HEK293 (cell line): Measurements from ENCODE around the gene USP2.
A peak's percentile ranks its signal among the peaks of the same experiment; 100 is the strongest.
"Not testable (repeated sequence)": the region's sequence is repeated elsewhere in the genome, so short reads cannot be mapped to it uniquely, and the experiment has no call there.

Source experiments
- CTCF ChIA-PET: fragments of 350-600 bp; formaldehyde crosslinking; extraction: SDS; loops from one replicate; lab custom pipeline; 2021; ENCODE audit warnings: antibody characterized with exemption; lab: Yijun Ruan, JAX
- POLR2A ChIA-PET: fragments of 300-600 bp; formaldehyde crosslinking; extraction: SDS; loops from one replicate; lab custom pipeline; 2020; ENCODE audit warnings: antibody characterized with exemption, inconsistent platforms; lab: Yijun Ruan, JAX
- H3K27ac ChIP-seq: fragments of 200-500 bp; sonication (Bioruptor generic); 2 replicates; pipeline ENCODE4 v1.5.1; 2014; ENCODE audit warnings: low read depth, low read length, control low read depth, inconsistent platforms; ENCODE audit errors: extremely low read depth
- H3K36me3 ChIP-seq, 2 experiments: fragments of 200-500 bp in 1 of 2; sonication (Bioruptor generic) in 1 of 2; 1 replicate in 1 of 2; 2 replicates in 1 of 2; pipeline ENCODE4 v1.5.1; 2014 to 2017; ENCODE audit warnings: inconsistent platforms in 2 of 2, low read length in 2 of 2; ENCODE audit not compliant: control insufficient read depth in 2 of 2, insufficient read depth in 1 of 2
- H3K4me1 ChIP-seq: fragments of 200-500 bp; sonication (Bioruptor generic); 2 replicates; pipeline ENCODE4 v1.5.1; 2014; ENCODE audit warnings: mild to moderate bottlenecking, low read length, inconsistent platforms; ENCODE audit not compliant: control insufficient read depth, insufficient read depth
- H3K4me3 ChIP-seq: 2 replicates; pipeline ENCODE4 v1.5.1; 2011; ENCODE audit warnings: low read depth, mild to moderate bottlenecking, control low read depth, low read length, moderate library complexity
- H3K9me3 ChIP-seq: fragments of 200-500 bp; sonication (Bioruptor generic); 2 replicates; pipeline ENCODE4 v1.5.1; 2014; ENCODE audit warnings: low read depth, low read length, inconsistent platforms; ENCODE audit not compliant: control insufficient read depth, insufficient read depth
- GLI2 ChIP-seq: fragments of 450-650 bp; formaldehyde crosslinking; IDR thresholded peaks from 2 replicates; pipeline ENCODE4; 2017; ENCODE audit warnings: missing biosample characterization, missing genetic modification characterization, low read depth, borderline replicate concordance
- KLF16 ChIP-seq: fragments of 450-650 bp; formaldehyde crosslinking; IDR thresholded peaks from 2 replicates; pipeline ENCODE4 v1.5.1; 2017; ENCODE audit warnings: missing biosample characterization, missing genetic modification characterization
- MEIS1 ChIP-seq: sonication (generic); formaldehyde crosslinking; IDR thresholded peaks from 2 replicates; pipeline ENCODE4 v1.8.1; 2022; ENCODE audit warnings: missing genetic modification reagents, mild to moderate bottlenecking, borderline replicate concordance
- RBAK ChIP-seq: fragments of 450-650 bp; formaldehyde crosslinking; IDR thresholded peaks from 2 replicates; pipeline ENCODE4 v1.5.1; 2016; ENCODE audit warnings: missing biosample characterization, missing genetic modification characterization
- YY2 ChIP-seq: fragments of 450-650 bp; formaldehyde crosslinking; IDR thresholded peaks from 2 replicates; pipeline ENCODE4 v1.5.1; 2016; ENCODE audit warnings: missing biosample characterization, missing genetic modification characterization
- ZBTB17 ChIP-seq: fragments of 450-650 bp; formaldehyde crosslinking; IDR thresholded peaks from 2 replicates; pipeline ENCODE4 v1.5.1; 2016; ENCODE audit warnings: missing biosample characterization, missing genetic modification characterization
- ZNF114 ChIP-seq: fragments of 450-650 bp; formaldehyde crosslinking; IDR thresholded peaks from 2 replicates; pipeline ENCODE4 v1.5.0; 2017; ENCODE audit warnings: missing biosample characterization, missing genetic modification characterization
- ZNF174 ChIP-seq: fragments of 450-650 bp; formaldehyde crosslinking; IDR thresholded peaks from 2 replicates; pipeline ENCODE4 v1.5.0; 2017; ENCODE audit warnings: missing biosample characterization, mild to moderate bottlenecking, missing genetic modification characterization
- ZNF223 ChIP-seq: fragments of 450-650 bp; formaldehyde crosslinking; IDR thresholded peaks from 2 replicates; pipeline ENCODE4 v1.5.1; 2016; ENCODE audit warnings: missing biosample characterization, missing genetic modification characterization
- ZNF239 ChIP-seq: fragments of 450-650 bp; formaldehyde crosslinking; IDR thresholded peaks from 2 replicates; pipeline ENCODE4 v1.5.1; 2016; ENCODE audit warnings: missing biosample characterization, missing genetic modification characterization
- ZNF341 ChIP-seq: fragments of 450-650 bp; formaldehyde crosslinking; IDR thresholded peaks from 2 replicates; pipeline ENCODE4; 2016; ENCODE audit warnings: low read depth, missing biosample characterization, missing genetic modification characterization
- ZNF366 ChIP-seq: fragments of 450-650 bp; formaldehyde crosslinking; conservative IDR thresholded peaks from 2 replicates; pipeline ENCODE4 v1.5.1; 2016; ENCODE audit warnings: missing biosample characterization, missing genetic modification characterization
- ZNF48 ChIP-seq: fragments of 450-650 bp; formaldehyde crosslinking; IDR thresholded peaks from 2 replicates; pipeline ENCODE4 v1.5.1; 2016; ENCODE audit warnings: missing biosample characterization, missing genetic modification characterization
- ZNF548 ChIP-seq: fragments of 450-650 bp; formaldehyde crosslinking; IDR thresholded peaks from 2 replicates; pipeline ENCODE4 v1.5.1; 2016; ENCODE audit warnings: missing biosample characterization, missing genetic modification characterization
- ZNF558 ChIP-seq: fragments of 450-650 bp; formaldehyde crosslinking; IDR thresholded peaks from 2 replicates; pipeline ENCODE4 v1.5.1; 2016; ENCODE audit warnings: missing biosample characterization, missing genetic modification characterization
- ZNF677 ChIP-seq: fragments of 450-650 bp; IDR thresholded peaks from 2 replicates; pipeline ENCODE4 v1.5.0; 2018; ENCODE audit warnings: missing biosample characterization, mild to moderate bottlenecking, missing genetic modification characterization, moderate library complexity
- ZNF747 ChIP-seq: fragments of 450-650 bp; formaldehyde crosslinking; IDR thresholded peaks from 2 replicates; pipeline ENCODE4 v1.5.1; 2016; ENCODE audit warnings: missing biosample characterization, missing genetic modification characterization
- ZNF776 ChIP-seq: fragments of 450-650 bp; formaldehyde crosslinking; IDR thresholded peaks from 2 replicates; pipeline ENCODE4 v1.5.0; 2017; ENCODE audit warnings: missing biosample characterization, missing genetic modification characterization, borderline replicate concordance
- TF ChIP-seq, protein P1 (sequence below): fragments of 450-650 bp; formaldehyde crosslinking; IDR thresholded peaks from 2 replicates; pipeline ENCODE4 v1.5.1; 2017; ENCODE audit warnings: missing biosample characterization, missing genetic modification characterization
- TF ChIP-seq, protein P2 (sequence below): fragments of 450-650 bp; formaldehyde crosslinking; IDR thresholded peaks from 2 replicates; pipeline ENCODE4; 2016; ENCODE audit warnings: missing biosample characterization, missing genetic modification characterization
- TF ChIP-seq, protein P3 (sequence below): sonication (generic); formaldehyde crosslinking; IDR thresholded peaks from 2 replicates; pipeline ENCODE4 v1.8.1; 2022; ENCODE audit warnings: mild to moderate bottlenecking, moderate library complexity, missing genetic modification reagents

The USP2 gene

DNA sequence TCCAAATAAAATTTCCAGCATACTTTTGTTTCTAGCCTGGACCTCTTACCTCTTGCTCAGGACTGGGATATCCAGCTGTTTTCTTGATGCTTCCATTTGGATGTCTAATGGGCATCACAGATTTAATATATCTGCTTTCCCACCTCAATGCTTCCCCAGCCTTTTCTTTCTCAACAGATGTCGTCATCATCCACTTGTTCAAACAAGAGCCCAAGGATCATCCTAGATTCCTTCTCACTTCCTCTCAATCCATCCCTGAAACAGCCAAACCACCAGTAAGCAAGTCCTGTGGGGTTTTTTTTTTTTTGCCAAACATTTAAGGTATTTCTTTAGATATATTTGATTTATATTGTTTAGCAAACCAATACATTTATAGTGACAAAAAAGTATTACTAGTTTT is 29.0 kb upstream of the USP2 start (continued):
- TF ChIP-seq ZNF366 (tag by site-specific recombination), result no peak
- no peak for TF ChIP-seq RBAK (tag by site-specific recombination)
- TF ChIP-seq, protein P1, sequence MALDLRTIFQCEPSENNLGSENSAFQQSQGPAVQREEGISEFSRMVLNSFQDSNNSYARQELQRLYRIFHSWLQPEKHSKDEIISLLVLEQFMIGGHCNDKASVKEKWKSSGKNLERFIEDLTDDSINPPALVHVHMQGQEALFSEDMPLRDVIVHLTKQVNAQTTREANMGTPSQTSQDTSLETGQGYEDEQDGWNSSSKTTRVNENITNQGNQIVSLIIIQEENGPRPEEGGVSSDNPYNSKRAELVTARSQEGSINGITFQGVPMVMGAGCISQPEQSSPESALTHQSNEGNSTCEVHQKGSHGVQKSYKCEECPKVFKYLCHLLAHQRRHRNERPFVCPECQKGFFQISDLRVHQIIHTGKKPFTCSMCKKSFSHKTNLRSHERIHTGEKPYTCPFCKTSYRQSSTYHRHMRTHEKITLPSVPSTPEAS (tag by site-specific recombination), result no peak

DNA sequence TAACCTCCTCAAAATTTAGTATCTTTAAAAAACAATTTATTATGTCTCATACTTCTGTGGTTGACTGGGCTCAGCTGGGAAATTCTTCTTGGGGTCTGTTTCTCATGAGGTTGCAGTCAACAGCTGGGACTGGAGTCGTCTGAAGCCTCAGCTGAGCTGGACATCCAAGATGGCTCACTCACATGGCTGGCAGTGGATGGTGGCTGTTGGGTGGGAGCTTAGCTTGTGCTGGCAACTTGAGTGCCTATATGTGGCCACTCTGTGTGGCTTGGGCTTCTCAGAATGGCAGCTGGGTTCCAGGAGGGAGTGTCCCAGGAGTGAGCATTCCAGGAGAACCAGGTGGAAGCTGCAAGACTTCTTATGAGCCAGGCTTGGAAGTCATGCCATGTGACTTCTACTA is 28.2 kb upstream of the USP2 start:
- POLR2A ChIA-PET, result no interaction called here
- TF ChIP-seq ZNF548 (tag by site-specific recombination), result no peak
- peak; percentile 76; the same call in 1 of the 2 replicates for TF ChIP-seq ZNF677 (tag by site-specific recombination)
- TF ChIP-seq, all 188 proteins: peak for 1
- H3K4me1 ChIP-seq, result no peaks in the 10 kb centered on the region
- H3K4me3 ChIP-seq, result no peak overlapping the region
- CTCF ChIA-PET, result no interaction called here
- no peaks in the 10 kb centered on the region for H3K36me3 ChIP-seq
- H3K27ac ChIP-seq, result no peak overlapping the region
- H3K9me3 ChIP-seq, result no peaks in the 10 kb centered on the region

DNA sequence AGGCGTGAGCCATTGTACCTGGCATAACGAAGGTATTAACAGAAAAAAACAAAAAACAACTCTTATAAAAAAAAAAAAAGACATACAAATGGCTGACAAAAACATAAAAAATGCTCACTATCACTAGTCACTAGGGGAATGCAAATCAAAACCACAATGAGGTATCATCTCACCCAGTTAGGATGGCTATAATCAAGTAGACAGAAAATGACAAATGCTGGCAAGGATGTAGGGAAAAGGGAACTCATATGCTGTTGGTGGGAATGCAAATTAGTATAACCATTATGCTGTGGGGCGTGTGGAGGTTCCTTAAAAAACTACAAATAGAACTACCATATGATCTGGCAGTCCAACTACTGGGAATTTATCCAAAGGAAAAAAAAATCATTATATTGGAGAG is 24.5 kb upstream of the USP2 start:
- ChIA-PET CTCF (no interaction called here), POLR2A (no interaction called here)
- no peaks in the 10 kb centered on the region for H3K4me1 ChIP-seq
- no peak overlapping the region for H3K4me3 ChIP-seq
- H3K9me3 ChIP-seq, result no peaks in the 10 kb centered on the region
- H3K27ac ChIP-seq, result no peak overlapping the region
- no peaks in the 10 kb centered on the region for H3K36me3 ChIP-seq
- TF ChIP-seq KLF16 (tag by site-specific recombination), result no peak
- TF ChIP-seq ZNF174 (tag by site-specific recombination), result no peak
- no peak for TF ChIP-seq ZNF239 (tag by site-specific recombination)
- TF ChIP-seq, protein P2, sequence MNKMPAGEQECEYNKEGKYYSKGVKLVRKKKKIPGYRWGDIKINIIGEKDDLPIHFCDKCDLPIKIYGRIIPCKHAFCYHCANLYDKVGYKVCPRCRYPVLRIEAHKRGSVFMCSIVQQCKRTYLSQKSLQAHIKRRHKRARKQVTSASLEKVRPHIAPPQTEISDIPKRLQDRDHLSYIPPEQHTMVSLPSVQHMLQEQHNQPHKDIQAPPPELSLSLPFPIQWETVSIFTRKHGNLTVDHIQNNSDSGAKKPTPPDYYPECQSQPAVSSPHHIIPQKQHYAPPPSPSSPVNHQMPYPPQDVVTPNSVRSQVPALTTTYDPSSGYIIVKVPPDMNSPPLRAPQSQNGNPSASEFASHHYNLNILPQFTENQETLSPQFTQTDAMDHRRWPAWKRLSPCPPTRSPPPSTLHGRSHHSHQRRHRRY (tag by site-specific recombination), result no peak
- TF ChIP-seq ZBTB17 (tag by site-specific recombination), result no peak
- no peak for TF ChIP-seq GLI2 (tag by site-specific recombination)
- TF ChIP-seq ZNF223, result no peak
- TF ChIP-seq, all 188 proteins: peak for 0

DNA sequence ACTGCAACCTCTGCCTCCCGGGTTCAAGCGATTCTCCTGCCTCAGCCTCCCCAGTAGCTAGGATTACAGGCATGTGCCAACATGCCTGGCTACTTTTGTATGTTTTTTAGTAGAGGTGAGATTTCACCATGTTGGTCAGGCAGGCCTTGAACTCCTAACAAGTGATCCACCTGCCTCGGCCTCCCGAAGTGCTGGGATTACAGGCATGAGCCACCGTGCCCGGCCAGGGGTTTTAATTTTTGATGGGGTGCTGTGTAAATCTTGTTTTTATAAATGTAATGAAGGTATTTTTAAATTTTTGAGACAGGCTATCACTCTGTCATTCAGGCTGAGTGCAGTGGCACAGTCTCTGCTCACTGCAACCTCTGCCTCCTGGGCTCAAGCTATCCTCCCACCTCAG is 24.0 kb upstream of the USP2 start:
- H3K27ac ChIP-seq, POLR2A ChIA-PET, H3K9me3 ChIP-seq, H3K36me3 ChIP-seq, H3K4me1 ChIP-seq, H3K4me3 ChIP-seq: not testable (repeated sequence)
- CTCF ChIA-PET, result interaction anchor here (1.5 kb wide), 1 partner anchor 69 kb away, joined by 7 read pairs; no protein-coding TSS in a partner anchor

DNA sequence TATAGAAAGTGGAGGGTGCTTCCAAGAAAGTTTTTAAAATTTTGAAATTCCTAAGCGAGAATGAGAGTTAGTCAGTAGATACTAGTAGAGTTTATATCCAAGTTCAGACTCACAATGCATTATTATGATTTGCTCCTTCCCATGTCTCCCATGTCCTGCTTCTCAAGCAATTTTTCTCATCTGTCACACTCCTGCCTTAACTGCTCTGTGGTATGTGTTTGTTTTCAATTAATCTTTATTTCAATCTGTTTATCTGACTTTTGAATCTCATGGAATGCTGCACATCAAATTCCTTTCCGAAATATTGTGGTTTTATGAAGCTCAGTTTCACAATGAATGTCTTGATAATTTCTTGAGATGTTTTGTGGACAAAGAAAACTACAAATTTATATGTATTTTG is 23.4 kb upstream of the USP2 start:
- H3K4me3 ChIP-seq, result no peak overlapping the region
- no peak overlapping the region for H3K27ac ChIP-seq
- H3K4me1 ChIP-seq, result no peaks in the 10 kb centered on the region
- ChIA-PET CTCF (interaction anchor here (0.6 to 1.5 kb wide), 3 partner anchors 24 to 325 kb away, joined by 3 to 7 read pairs (median 5); partner anchors contain the start of gene USP2), POLR2A (no interaction called here)
- no peaks in the 10 kb centered on the region for H3K36me3 ChIP-seq
- H3K9me3 ChIP-seq, result no peaks in the 10 kb centered on the region
- TF ChIP-seq ZNF48 (tag by site-specific recombination) (no peak), ZNF114 (tag by site-specific recombination) (no peak), ZNF558 (tag by site-specific recombination) (no peak), MEIS1 (CRISPR knock-in tag) (no peak), ZNF747 (no peak), ZNF776 (tag by site-specific recombination) (no peak), YY2 (tag by site-specific recombination) (no peak), ZNF341 (tag by site-specific recombination) (no peak)
- TF ChIP-seq, protein P3, sequence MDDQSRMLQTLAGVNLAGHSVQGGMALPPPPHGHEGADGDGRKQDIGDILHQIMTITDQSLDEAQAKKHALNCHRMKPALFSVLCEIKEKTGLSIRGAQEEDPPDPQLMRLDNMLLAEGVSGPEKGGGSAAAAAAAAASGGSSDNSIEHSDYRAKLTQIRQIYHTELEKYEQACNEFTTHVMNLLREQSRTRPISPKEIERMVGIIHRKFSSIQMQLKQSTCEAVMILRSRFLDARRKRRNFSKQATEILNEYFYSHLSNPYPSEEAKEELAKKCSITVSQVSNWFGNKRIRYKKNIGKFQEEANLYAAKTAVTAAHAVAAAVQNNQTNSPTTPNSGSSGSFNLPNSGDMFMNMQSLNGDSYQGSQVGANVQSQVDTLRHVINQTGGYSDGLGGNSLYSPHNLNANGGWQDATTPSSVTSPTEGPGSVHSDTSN (CRISPR knock-in tag), result no peak
